HG02588 (cell line): ENCODE measurements around the gene ATG4B.
A peak's percentile ranks its signal among the peaks of the same experiment; 100 is the strongest.

Experiments
- ATAC-seq: cut with Tn5 transposase; IDR thresholded peaks from one replicate; pipeline ENCODE4 v1.9.1; 2021; ENCODE audit warnings: mild to moderate bottlenecking, moderate library complexity; ENCODE audit not compliant: unreplicated experiment

Gene ATG4B

DNA sequence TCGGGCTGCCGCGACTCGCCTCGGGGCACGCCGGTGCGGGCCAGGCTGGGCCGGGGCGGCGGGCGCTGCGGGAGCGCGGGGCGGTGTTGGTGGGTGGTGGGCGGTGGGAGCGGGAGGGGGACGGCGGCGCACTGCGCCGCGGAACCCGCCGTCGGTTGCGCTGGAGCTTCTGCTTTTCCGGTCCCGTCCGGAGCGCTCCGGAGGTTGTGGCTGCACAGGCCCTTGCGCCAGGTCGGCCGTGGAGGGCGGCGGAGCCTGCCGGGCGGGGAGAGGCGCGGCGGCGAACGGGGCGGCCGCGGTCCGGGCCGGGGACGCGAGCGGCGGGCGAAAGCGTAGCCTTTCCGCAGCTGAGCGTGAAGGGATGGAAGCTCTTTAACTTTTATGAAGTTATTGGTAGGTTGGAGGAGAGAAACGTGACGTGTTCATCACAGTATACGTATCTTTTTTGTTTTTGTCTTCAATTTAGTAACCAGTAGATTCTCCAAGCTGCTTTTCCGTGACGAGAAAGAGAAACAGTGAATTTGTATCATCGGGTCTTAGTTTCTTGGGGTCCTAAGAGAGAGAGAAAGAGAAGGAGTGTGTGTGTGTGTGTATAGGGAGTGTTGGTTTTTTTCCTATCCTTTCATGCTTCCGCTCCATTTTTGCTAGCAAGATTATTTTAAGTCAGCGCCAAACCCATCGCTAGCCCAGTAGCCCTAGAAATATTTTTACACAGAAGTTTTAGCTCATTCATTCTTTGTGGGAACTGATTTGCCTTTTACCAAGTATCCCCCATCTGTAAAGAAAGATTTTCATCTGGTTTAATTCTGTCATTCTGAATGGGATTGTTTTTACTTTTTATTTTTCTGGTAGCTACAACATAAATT, 535 bp downstream of the ATG4B start:
- peak; percentile 15 for ATAC-seq

GRCh38 chr2:241638940-241639339, 1.4 kb downstream of the ATG4B start:
- ATAC-seq, result no peak

- no peak for ATAC-seq
These were observed 1.9 kb downstream of the ATG4B start for GRCh38 chr2:241639385-241639784.

DNA sequence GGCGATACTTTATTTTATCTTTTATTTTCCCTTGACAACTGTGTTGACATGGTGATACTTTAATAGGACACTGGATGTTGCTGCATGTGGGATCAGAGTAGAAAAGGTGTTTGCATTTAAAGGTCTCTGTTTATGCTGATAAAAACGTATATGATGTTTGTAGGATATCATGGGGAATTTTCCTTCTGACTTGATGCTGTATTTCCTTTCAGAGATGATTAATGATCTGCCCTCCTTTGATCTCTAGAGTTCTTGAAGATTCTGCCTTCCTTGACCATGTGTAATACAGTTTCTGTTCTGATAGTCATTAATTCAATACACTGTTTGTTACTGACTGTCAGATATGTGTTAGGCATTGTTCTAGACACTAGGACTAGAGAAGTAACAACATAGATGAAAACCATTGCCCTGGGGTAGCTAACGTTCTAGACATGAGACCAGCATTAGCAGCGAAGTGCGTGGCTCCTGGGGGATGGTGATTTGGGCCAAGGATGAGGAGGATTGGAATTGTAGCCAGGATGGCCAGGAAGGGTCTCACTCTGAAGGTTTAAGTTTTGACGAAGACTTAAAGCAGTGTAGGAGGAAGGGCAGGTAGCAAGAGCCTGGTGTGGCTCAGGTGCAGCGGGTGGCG, 2.8 kb downstream of the ATG4B start:
- ATAC-seq, result no peak

GRCh38 chr2:241641631-241642030, 4.1 kb downstream of the ATG4B start:
- no peak for ATAC-seq

- ATAC-seq, result no peak
These were observed 7.8 kb downstream of the ATG4B start for GRCh38 chr2:241645056-241645914.

DNA sequence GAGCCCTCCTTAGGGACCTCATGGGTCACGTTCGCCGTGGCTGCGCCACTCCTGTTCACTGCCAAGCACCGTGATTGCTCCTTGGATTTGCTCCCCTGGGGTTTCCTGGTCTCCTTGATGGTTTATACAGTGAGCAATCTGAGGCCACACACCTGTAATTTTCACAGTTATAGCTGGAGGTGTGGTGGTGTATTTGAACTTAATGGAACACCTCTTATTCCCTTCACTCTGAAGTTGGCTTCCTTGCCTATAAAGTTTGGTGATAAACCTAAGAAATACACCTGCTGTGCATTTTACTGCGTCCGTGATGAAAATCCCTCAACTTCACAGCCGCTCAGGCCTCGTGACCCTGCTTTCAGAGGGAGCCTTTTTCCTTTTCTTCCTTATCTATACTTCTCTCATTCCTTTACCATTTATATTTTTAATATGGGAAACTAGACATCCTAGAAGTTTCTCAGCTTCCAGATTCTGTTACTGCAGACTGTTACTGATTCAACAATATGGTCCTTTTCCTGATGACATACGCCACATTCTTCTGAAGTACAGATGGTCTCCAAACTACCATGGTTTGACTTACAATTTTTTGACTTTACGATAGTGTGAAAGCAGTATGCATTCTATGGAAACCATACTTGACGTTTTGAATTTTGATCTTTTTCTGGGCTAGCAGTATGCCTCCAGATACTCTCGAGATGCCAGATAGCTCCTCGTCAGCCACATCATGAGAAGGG, 8.6 kb downstream of the ATG4B start:
- no peak for ATAC-seq

GRCh38 chr2:241648453-241648852, 11.0 kb downstream of the ATG4B start:
- ATAC-seq, result no peak

DNA sequence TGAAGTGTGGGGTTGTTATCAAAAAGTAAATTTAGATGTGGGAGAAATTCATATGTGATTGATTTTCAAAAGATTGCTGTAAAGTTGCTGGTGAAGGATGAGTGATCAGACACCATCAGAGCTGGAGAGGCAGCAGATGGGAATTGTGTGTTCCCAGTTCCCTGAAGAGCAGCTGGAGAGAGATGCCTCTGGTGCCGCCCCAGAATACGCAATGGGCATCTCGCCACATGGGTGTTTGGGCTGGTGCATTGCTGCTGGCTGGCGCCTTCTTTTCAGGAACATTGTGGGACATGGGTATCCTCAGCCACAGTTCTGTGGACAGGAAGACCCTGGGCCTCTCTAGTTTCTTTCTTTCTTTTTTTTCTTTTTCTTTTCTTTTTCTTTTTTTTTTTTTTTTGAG, 11.9 kb downstream of the ATG4B start:
- ATAC-seq, result no peak

DNA sequence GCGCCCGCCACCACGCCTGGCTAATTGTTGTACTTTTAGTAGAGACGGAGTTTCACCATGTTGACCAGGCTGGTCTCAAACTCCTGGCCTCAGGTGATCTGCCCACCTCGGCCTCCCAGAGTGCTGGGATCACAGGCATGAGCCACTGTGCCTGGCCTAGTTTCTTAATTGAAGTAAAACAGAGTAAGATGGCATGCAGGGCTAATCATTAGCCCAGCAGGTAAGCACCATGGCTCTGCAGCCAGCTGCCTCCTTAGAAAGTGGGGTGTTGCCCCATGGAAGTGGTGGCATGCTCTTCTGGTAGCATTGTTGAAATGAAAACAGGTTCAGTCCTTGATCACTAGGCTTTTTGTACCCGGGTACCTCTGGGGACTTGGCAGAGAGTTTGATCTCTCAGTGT, 12.4 kb downstream of the ATG4B start:
- ATAC-seq, result no peak

DNA sequence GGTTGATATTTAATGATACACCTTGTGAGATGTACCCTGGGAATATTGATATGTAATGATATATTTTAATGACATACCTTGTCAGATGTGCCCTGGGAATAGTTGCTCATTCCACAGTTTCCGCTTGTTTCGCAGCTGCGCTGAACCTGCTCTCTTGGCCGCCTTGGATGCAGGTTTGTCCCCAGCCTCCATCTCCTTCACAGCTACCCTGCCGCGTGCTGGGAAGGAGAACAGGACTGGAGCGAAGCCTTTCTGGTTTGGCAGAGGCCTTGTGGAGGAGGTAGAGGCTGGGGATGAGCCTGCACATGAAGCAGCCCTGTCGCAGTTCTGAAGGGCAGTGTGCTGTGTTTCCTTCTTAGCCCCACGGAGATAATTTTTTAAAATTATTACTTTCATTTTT, 14.6 kb downstream of the ATG4B start:
- ATAC-seq, result no peak

GRCh38 chr2:241652722-241653121, 15.2 kb downstream of the ATG4B start:
- no peak for ATAC-seq

- ATAC-seq, result no peak
These were observed 15.8 kb downstream of the ATG4B start for GRCh38 chr2:241653210-241653750.

- no peak for ATAC-seq
These were observed 17.1 kb downstream of the ATG4B start for GRCh38 chr2:241654551-241654950.

DNA sequence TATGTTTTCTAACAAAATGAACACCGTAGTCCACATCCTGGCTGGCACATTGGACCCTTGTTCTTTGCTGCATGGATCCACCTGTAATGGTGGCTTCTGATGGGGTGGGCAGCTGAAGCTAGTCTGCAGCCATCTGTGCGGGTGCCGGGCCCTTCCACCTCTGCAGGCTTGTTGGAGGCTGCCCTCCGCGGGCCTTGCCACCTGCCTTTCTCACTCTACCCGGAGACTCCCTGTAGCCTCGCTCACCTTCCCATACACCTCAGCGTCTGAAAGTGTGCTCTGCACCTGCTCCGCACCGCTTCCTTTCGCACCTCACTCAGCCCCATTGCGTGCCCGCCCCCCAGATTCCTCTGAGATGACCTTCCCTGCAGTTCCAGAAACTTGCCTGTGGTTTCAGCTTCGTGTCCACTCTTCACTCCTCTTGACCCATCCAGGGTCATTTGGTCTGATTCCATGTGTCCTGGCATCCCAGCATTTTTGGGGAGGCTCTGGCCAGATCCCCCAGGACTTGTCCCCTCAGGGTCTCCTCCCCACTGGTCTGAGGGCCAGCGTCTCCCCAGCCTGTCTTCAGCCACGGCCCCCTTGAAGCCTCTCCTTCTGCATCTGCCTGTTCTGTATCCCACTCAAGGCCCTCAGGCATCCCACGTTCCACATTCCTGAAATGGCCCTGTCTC, 18.2 kb downstream of the ATG4B start:
- ATAC-seq, result no peak

DNA sequence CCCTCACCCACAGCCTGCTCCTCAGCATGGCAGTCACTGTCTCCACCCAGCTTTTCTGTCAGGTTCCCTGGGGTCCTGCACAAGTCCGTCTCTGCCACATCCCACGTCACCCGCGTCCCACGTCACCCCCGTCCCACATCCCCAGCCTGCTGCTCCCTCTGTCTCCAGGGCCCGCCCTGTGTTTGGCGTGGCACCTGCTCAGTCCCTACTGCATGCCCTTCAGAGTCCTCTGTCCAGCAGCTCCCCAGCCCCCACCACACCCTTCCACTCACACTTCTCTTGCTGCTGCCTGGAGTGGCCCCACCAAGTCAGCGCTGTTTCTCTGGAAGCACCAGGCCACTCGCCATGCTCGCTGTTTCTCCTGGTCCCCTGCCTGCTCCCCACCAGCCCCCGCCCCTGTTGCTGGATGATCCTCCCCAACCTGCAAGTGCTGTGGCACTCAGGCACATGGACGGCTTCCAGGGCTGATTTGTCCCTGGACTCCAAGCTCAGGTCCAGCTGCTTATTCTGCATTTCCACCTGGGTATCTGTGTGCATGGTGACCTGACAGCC, 18.8 kb downstream of the ATG4B start:
- no peak for ATAC-seq

GRCh38 chr2:241657786-241658254, 20.3 kb downstream of the ATG4B start:
- ATAC-seq, result no peak

GRCh38 chr2:241658296-241658695, 20.8 kb downstream of the ATG4B start:
- no peak for ATAC-seq

DNA sequence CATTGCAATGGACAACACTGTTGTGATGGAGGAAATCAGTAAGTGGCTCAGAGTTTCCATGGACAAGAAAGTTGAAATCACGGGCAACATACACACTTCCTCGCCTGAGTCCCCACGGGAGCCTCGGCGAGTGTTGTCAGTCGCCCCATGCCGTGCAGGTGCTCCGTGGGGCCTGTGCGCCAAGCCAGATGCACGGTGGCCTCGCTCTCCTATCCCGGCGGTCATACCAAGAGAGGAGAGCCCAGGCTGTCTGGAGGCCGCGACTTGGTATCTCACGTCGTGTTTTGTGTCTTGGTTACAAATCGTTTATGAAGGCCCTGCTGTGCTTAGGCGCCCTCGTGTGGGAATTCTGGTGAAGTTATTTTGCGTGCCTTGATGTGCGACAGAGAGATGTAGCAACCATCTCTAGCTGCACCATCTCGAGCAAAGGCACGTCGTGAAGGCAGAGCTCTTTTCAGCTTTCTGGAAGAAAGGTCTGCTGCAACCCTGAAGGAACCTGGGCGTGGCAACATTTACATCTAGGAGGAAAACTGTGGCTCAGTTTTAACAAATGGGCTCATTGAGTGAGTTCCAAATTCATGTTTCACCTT, 21.8 kb downstream of the ATG4B start:
- ATAC-seq, result no peak
